SH-SY5Y (cell line): Measurements from ENCODE around the gene ABCA13.

Experiments used
- GATA2 ChIP-seq: IDR thresholded peaks from 2 replicates; pipeline ENCODE4 v1.6.1; 2011; ENCODE audit warnings: mild to moderate bottlenecking, low read depth, low read length
- GATA3 ChIP-seq: IDR thresholded peaks from 2 replicates; pipeline ENCODE4 v1.6.1; 2011; ENCODE audit warnings: low read depth, mild to moderate bottlenecking, low read length, moderate library complexity

ABCA13 gene

DNA sequence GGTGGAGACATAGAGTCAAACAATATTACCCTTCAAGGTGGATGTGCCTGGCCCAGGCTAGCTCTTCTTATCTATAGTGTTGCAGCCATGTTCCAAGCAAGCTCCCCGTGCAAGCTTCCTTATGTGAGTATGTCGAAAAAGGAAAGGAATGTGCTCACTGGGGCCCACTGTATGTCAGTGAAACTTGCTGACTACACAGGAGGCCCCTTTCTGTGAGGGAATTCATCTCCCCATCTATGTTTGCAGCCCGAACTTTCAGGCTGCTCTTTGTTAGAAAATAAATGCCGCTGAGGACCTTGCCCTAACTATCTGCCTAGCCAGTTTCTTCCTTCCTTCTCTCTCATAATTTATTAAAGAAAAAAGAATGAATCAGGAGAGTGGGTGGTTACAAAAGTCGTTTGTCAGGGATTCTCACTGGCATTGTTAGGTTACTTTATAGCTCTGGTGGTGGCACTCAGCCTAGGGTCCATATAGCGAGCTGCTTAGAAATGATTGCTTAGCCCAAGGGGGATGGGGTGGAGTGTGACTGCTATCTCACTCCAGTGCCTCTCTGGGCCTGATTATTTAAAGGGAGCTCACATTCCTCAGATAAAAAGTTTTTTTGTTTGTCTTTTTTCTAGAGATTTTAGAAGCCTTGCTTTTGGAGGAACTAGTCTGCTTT, 302.1 kb downstream of the ABCA13 start:
- TF ChIP-seq GATA3 (no peak), GATA2 (no peak)

DNA sequence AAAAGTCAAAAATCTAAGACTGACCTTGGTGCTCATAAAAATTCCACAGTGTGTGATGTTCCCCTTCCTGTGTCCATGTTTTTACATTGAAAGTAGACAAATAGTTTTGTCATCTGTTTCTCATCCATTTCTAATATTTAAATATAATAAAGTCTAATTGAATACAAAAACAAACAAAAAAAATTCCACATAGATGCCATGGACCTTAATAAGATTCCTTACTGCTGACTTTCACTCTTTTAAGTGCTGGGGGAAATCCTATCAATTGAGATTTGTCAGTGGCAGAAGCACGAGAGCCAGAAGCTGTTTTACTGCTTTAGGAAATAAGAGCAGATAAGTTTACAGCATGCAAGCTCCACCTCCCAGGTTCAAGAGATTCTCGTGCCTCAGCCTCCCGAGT, 310.0 kb downstream of the ABCA13 start:
- TF ChIP-seq GATA3 (no peak), GATA2 (no peak)

DNA sequence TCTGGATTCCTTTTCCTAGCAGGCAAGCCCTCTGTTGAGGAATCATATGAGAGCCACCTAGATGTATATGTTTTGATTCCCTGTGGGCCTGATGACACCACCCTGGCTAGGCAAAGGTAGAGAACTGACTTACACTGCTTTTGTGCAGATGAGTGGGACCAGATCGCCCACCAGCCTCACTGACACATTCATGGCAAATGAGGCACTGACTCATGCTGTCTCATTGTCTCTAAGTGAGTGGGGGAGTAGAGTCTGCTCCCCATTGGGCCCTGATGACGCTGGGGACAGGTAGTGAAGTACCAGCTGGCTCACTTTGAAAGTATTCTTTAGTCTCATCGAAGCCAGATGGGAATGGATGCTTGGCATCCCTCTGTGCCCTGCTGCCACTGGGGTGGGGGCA, 326.3 kb downstream of the ABCA13 start:
- TF ChIP-seq GATA2 (no peak), GATA3 (no peak)

DNA sequence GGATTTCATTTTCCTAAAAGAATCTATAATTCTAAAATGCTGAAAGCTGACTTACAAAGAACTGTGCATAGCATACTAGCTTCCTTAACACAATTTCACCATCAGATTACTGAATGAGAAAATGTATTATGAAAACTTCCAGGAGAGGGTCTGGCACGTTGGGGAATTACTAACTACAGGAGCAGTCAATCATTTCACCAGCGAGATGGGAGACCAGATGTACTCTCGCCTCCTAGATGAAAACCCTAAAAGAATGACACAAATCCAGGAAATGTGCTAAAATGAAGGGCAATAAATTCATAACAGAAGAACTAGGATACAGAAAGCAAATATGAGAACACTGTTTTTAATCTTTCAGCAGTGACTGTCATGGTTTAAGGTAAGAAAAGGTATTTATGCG, 330.8 kb downstream of the ABCA13 start:
- TF ChIP-seq GATA2: no peak
- no peak for TF ChIP-seq GATA3

DNA sequence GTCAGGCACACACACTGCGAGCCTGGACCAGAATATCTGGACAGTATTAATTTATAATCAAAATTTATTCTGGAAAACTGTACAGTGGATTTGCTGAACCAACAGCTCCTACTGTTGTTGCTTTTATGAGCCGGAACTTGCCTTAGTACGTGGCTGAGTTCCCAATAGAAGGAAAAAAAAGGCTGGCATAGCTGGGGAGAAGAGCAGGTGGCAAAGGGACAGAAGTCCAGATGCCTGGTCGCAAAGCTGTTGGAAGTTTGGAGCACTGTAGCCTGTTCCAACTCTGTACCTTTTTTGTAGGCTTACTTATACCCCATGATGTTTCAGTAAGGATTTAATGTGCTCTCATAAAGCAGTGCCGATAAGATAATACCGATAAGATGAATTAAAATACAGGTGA, 333.8 kb downstream of the ABCA13 start:
- TF ChIP-seq GATA3 (no peak), GATA2 (no peak)

DNA sequence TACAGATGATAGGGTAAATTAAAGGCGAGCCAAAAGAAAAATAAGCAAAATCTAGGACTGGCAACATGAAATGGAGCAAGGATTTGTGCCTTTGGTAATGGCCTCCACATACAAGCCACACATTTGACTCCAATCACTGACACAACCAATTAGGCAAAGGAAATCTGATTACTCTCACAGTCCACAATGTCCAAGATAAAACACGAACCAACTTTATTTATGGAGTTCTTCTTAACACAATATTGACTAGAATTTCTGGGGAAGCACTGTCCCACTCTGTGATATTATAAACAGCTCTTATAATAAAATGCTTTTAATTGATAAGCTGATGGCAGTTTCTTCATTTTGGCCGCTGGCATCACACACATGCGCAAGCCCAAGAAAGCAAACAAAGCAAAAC, 334.2 kb downstream of the ABCA13 start:
- no peak for TF ChIP-seq GATA3
- TF ChIP-seq GATA2: no peak

DNA sequence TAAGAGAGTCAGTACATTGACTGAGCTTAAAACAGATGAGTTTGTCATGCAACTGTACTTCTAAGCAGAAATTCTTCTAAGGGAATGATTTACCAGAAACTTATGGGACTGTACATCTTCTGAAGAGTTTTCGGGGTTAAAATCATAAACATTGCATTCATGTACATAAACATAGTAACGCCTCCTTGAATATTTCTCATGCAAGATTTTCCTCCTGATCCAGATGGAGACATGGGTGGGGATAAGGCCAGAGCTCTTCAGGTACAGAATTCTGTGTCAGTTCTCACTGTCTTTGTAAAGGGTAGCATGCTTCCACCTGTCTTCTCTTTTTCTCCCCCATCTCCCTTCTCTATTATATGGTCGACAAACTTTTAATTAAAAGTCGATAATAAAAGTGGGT, 335.3 kb downstream of the ABCA13 start:
- TF ChIP-seq GATA2 (no peak), GATA3 (no peak)

DNA sequence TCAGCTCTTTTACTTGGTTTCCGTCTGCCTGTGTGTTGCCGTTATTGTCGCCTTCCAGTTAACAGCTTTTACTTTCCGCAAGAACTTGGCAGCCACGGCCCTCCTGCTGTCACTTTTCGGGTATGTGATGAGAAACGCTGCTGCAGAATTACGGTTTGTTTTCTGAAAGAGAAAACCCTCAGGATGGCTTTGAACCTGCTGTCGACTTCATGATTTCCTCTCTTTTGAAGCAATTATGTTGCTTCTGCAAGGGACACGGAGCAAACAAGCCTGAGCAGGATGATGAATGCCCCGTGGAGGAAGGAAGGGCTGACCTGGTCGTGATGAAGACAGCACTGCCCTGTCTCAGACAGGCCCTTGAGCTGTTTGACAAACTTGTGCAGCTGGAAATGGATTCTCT, 339.8 kb downstream of the ABCA13 start:
- TF ChIP-seq GATA3 (no peak), GATA2 (no peak)

DNA sequence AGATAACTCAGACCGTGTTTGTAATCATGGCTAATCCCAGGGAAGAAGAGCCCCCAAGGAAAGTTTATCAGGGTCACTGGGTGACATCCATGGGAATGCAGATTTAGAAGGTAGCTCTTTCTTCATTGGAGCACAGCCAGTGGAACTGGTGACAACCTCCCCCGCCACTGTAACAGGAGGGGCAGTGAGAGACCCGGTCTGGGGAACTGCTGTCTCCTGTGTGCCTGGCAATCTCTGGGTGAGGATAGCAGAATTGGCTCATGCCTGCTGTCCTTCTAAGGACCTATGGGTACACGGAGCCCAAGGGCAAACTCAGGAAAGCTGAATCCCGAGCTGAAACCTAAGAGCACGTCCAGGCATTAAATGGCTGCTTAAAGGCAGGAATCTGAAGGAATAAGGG, 341.6 kb downstream of the ABCA13 start:
- no peak for TF ChIP-seq GATA3
- no peak for TF ChIP-seq GATA2

DNA sequence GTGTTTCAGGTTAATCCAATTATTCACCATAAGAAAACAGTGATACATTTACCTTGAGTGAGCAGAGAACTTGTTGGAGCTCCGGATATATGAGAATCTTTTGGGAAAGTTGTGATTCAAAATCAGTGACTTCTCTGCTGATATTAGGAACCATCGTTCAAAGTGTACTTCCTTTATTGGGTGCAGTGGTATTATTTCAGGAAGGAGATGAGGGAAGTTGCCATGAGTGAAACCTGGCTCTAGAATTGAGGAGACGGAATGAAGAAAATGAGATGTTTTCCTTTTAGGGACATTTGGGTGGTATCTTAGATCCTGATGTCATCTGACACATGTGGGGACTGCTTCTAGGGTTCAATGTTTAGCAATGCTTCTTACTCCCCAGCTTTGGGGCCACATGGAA, 343.9 kb downstream of the ABCA13 start:
- TF ChIP-seq GATA2 (no peak), GATA3 (no peak)

DNA sequence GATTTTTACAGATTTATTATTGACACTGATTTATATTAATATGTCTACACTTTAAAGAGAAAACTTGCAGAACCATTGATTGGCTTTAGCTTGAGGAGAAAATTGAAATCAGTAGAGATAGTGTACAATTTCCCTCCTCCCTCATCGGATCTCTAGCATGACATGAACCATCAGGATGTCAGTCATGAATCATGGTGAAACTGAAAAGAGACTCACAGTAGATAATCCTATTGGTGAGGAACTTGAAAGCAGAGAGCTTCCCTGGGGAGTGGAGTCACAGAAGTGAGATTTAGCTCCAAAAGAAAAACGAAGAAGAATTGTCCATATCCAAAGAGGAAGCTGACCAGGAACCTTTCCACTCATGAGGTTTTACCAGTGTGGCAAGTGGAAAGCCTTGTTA, 346.8 kb downstream of the ABCA13 start:
- TF ChIP-seq GATA3 (no peak), GATA2 (no peak)

DNA sequence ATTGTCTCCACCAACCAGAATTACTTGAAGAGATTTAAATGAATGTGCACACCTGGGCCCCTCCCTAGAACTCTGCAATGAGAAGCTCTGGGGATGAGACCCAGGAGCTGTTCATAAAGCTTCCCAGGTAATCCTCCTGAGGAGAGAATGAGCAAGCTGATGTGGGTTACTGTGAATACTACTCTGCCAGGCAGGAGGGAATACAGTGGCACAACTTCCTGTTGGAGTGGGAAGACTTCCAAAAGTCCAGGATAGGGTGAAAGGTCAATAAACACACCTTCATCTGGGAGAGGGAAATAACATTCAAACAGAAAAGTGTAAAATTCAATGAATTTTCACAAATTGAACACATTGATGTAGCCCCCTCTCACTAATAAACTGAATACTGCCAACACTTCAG, 351.4 kb downstream of the ABCA13 start:
- TF ChIP-seq GATA2 (no peak), GATA3 (no peak)

DNA sequence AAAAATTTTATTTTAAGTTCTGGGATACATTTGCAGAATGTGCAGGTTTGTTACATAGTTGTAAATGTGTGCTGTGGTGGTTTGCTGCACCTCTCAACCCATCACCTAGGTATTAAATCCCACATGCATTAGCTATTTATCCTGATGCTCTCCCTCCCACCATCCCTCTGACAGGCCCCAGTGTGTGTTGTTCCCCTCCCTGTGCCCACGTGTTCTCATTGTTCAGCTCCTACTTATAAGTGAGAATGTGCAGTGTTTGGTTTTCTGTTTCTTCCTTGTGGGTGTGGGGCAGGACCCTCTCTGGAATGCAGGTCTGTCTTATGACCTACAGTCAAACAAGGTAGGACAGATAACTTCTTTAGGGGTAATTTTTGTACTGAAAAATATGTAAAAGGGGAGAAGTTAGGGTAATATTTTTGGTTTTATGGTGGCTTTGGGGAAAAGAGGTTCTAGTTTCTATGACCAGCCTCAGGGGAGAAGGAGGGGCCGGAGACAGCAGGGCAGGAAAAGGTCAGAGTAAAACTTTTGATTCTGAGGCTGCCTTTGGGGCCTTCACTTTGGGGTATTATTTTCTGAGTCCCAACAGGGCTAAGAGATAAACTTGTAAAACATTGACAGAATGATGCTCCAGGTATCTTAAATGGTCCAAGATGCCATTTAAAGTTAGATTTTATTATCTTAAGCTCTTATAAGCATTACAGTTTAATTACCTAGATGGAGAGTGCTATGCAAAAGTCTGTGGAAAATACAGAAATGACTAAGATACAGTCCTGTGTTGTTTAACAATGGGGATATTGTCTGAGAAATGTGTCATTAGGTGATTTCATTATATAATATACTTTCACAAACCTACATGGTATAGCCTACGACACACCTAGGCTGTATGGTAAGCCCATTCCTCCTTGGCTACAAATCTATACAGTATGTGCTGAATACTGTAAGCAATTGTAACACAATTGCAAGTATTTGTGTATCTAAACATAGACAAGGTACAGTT, 354.8 kb downstream of the ABCA13 start:
- no peak for TF ChIP-seq GATA2
- TF ChIP-seq GATA3: no peak

DNA sequence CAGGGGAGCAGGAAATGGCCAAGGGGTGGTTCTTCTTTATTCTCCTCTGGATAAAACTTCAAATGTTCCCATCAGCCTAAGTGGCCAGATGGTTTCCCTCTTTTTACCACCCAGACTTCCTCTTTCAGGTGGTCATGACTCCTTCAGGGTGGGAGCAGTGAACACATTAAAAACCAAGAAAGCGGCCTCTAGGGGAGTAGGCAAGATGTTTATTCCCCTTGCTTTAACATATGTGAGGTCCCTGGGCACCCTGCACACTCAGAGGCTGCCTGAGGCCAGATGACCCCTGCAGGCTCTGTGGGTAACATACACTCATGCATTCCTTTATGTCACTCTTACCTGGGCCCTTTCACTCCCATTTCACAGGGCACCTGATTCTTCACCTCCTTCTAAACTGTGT, 357.4 kb downstream of the ABCA13 start:
- no peak for TF ChIP-seq GATA3
- TF ChIP-seq GATA2: no peak

DNA sequence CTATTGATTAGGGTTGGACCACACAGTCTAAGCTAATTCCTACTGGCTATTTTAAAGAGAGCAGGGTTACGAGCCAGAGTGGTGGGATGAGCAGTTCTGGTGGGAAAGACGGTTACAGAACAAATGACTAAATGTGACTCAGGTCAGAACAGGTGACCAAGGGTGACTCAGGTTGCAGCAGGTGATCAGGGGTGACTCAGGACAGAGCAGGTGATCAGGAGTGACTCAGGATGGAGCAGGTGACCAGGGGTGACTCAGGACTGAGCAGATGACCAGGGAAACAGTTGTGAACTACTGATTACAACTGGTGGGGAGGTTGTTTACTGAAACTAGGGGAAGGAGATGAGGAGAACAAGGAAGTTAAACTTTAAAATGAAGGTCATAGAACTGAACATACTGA, 366.3 kb downstream of the ABCA13 start:
- no peak for TF ChIP-seq GATA3
- no peak for TF ChIP-seq GATA2

DNA sequence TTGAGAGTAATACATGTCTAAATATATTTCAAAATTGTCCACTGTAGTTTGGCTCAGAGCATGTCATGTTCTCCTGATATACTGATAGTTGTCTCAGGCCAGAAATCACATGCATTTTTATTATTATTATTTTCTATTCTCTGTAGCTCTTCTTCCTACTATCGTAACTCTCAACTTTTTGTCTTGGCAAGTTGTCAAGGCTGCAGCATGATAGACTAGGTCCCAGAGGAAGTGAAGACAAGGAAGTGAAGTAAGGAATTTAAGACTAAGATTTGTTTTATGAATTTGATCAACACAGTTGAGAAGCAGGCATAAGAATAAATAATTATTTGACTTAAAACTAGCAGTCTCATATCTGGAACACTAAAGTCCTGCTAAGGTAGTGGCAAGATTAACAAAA, 369.5 kb downstream of the ABCA13 start:
- TF ChIP-seq GATA3: no peak
- TF ChIP-seq GATA2: no peak

DNA sequence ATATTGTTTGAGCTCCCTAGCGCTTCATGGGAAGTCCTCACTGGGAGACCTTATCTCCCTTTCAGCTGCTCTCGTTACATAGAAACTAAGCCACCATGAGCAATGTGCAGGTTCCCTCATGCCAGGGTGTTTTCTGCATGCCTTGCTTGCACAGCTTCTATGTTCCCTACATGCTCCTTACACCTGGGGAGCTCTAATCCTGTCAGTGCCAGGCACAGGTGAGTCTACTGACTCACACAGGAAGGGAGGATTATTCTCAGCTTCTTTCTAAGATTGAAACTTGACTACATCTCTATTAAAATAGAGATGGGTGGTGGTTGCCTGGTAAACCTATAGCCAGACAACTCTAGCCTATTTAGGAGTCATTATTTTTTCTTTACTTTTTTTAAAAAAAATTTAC, 377.4 kb downstream of the ABCA13 start:
- no peak for TF ChIP-seq GATA2
- TF ChIP-seq GATA3: no peak
